DOHH2 (cell line): ENCODE measurements around the gene CD8B2.

Experiments used
- H3F3A ChIP-seq: fragments of 200-600 bp; sonication (generic), shearing (Covaris generic); 2 replicates; pipeline ENCODE4 v1.6.0; 2016; ENCODE audit warnings: antibody characterized with exemption, mild to moderate bottlenecking; ENCODE audit not compliant: control insufficient read depth, insufficient read depth
- H3K27ac ChIP-seq: fragments of 200-600 bp; sonication (generic); 2 replicates; pipeline ENCODE4 v1.5.1; 2014; ENCODE audit warnings: low read depth, mild to moderate bottlenecking, low read length, moderate library complexity
- H3K27me3 ChIP-seq: fragments of 200-600 bp; sonication (generic); 2 replicates; pipeline ENCODE4 v1.6.1; 2014; ENCODE audit warnings: mild to moderate bottlenecking, low read length, mixed read lengths; ENCODE audit not compliant: control insufficient read depth
- H3K36me3 ChIP-seq: fragments of 200-600 bp; sonication (generic); 2 replicates; pipeline ENCODE4 v1.6.1; 2014; ENCODE audit warnings: mild to moderate bottlenecking, low read length, moderate library complexity, mixed read lengths; ENCODE audit not compliant: control insufficient read depth
- H3K4me1 ChIP-seq: fragments of 200-600 bp; sonication (generic); 2 replicates; pipeline ENCODE4 v1.6.1; 2014; ENCODE audit warnings: mild to moderate bottlenecking, low read length, mixed read lengths; ENCODE audit not compliant: control insufficient read depth
- H3K4me2 ChIP-seq: fragments of 200-600 bp; sonication (generic); 2 replicates; pipeline ENCODE4 v1.6.0; 2014; ENCODE audit warnings: mild to moderate bottlenecking, low read length, moderate library complexity
- H3K4me3 ChIP-seq: fragments of 200-600 bp; sonication (generic); 2 replicates; pipeline ENCODE4 v1.5.1; 2014; ENCODE audit warnings: mild to moderate bottlenecking, low read length, mixed read lengths
- H3K79me2 ChIP-seq: fragments of 200-600 bp; sonication (generic); 2 replicates; pipeline ENCODE4 v1.6.1; 2014; ENCODE audit warnings: mild to moderate bottlenecking, low read length, mixed read lengths; ENCODE audit not compliant: control insufficient read depth
- H3K9me2 ChIP-seq: fragments of 200-600 bp; sonication (generic); replicated peaks from 2 replicates; pipeline ENCODE4 v1.6.1; 2014; ENCODE audit warnings: mild to moderate bottlenecking, low read length, mixed read lengths; ENCODE audit not compliant: control insufficient read depth
- H3K9me3 ChIP-seq: fragments of 200-600 bp; sonication (generic); 2 replicates; pipeline ENCODE4 v1.6.1; 2014; ENCODE audit warnings: antibody characterized with exemption, low read length, mixed read lengths; ENCODE audit not compliant: control insufficient read depth, insufficient read depth
- H4K20me1 ChIP-seq: fragments of 200-600 bp; sonication (generic); 2 replicates; pipeline ENCODE4 v1.6.0; 2014; ENCODE audit warnings: low read depth, mild to moderate bottlenecking, antibody characterized with exemption, low read length, moderate library complexity; ENCODE audit not compliant: control insufficient read depth, insufficient read depth
- CTCF ChIP-seq: fragments of 200-600 bp; sonication (generic); IDR thresholded peaks from one replicate; pipeline ENCODE4 v1.5.1; 2014; ENCODE audit warnings: antibody characterized with exemption, mild to moderate bottlenecking, low read depth, low read length; ENCODE audit not compliant: poor library complexity, severe bottlenecking
- EZH2phosphoT487 ChIP-seq: fragments of 200-600 bp; sonication (generic); IDR thresholded peaks from 2 replicates; pipeline ENCODE4 v1.6.1; 2017; ENCODE audit warnings: borderline replicate concordance, mild to moderate bottlenecking, antibody characterized with exemption, low read length, moderate library complexity, mixed read lengths

CD8B2 gene

GRCh38 chr2:106537047-106537446 lies 49.9 kb downstream of the CD8B2 start:
- H4K20me1 ChIP-seq = no peaks in the 10 kb centered on the region
- no peaks in the 10 kb centered on the region; the same call in 1 of the 2 replicates for H3K27me3 ChIP-seq
- no peak for TF ChIP-seq EZH2phosphoT487
- TF ChIP-seq CTCF = no peak
- no peak overlapping the region for H3K4me3 ChIP-seq
- H3K27ac ChIP-seq = no peak overlapping the region
- no peaks in the 10 kb centered on the region for H3F3A ChIP-seq
- H3K9me3 ChIP-seq = no peaks in the 10 kb centered on the region
- H3K79me2 ChIP-seq = no peaks in the 10 kb centered on the region
- peaks cover 5% of the 10 kb centered on the region for H3K4me1 ChIP-seq
- H3K36me3 ChIP-seq = no peaks in the 10 kb centered on the region
- no peak overlapping the region for H3K4me2 ChIP-seq
- H3K9me2 ChIP-seq = no peaks in the 10 kb centered on the region

GRCh38 chr2:106537791-106538191 lies 50.6 kb downstream of the CD8B2 start:
- Histone ChIP-seq H3K27ac (no peak overlapping the region), H3K4me2 (no peak overlapping the region), H3K27me3 (peaks cover under 1% of the 10 kb centered on the region), H4K20me1 (no peaks in the 10 kb centered on the region), H3K36me3 (no peaks in the 10 kb centered on the region), H3K4me3 (no peak overlapping the region), H3K4me1 (peaks cover 5% of the 10 kb centered on the region), H3F3A (no peaks in the 10 kb centered on the region), H3K79me2 (no peaks in the 10 kb centered on the region), H3K9me3 (no peaks in the 10 kb centered on the region), H3K9me2 (no peaks in the 10 kb centered on the region)
- no peak for TF ChIP-seq CTCF
- TF ChIP-seq EZH2phosphoT487 = no peak

- Histone ChIP-seq H3K27ac (no peak overlapping the region), H3K4me1 (peaks cover 8% of the 10 kb centered on the region), H3K4me2 (no peak overlapping the region), H4K20me1 (no peaks in the 10 kb centered on the region), H3K9me2 (no peaks in the 10 kb centered on the region), H3K79me2 (no peaks in the 10 kb centered on the region), H3K9me3 (no peaks in the 10 kb centered on the region), H3K27me3 (peaks cover 8% of the 10 kb centered on the region), H3F3A (no peaks in the 10 kb centered on the region), H3K36me3 (no peaks in the 10 kb centered on the region), H3K4me3 (no peak overlapping the region)
- TF ChIP-seq CTCF (no peak), EZH2phosphoT487 (no peak)
Measured at GRCh38 chr2:106540886-106541285, 53.7 kb downstream of the CD8B2 start.

- H3K27me3 ChIP-seq = peaks cover 8% of the 10 kb centered on the region
- H3K79me2 ChIP-seq = no peaks in the 10 kb centered on the region
- no peaks in the 10 kb centered on the region for H4K20me1 ChIP-seq
- no peaks in the 10 kb centered on the region for H3K9me3 ChIP-seq
- H3K9me2 ChIP-seq = no peaks in the 10 kb centered on the region
- H3K4me2 ChIP-seq = no peak overlapping the region
- no peaks in the 10 kb centered on the region for H3K36me3 ChIP-seq
- no peak overlapping the region for H3K27ac ChIP-seq
- TF ChIP-seq EZH2phosphoT487 (no peak), CTCF (no peak)
- no peak overlapping the region for H3K4me3 ChIP-seq
- H3K4me1 ChIP-seq = peaks cover 8% of the 10 kb centered on the region
- no peaks in the 10 kb centered on the region for H3F3A ChIP-seq
Measured at GRCh38 chr2:106541333-106541732, 54.2 kb downstream of the CD8B2 start.
